Measurements from ENCODE around the gene SHANK3. TPM values are rescaled to one million over a fixed set of nuclear protein-coding genes. Genes with fewer than 3 reads are reported as not detected.

The SHANK3 gene
- total and polyA plus RNA-seq, 2 donors (not counting 1 experiment from before 2014, with no cell fraction given), result not detected

- WGBS (ENCODE audit: insufficient coverage), result 85% methylated on average over 8 of the region's 9 CpGs
- Mint-ChIP-seq H3K9me3 (ENCODE audit: insufficient read depth) (peaks cover 4% of the 10 kb centered on the region), H3K27me3 (peaks cover 18% of the 10 kb centered on the region), H3K27ac (no peak overlapping the region), H3K4me1 (no peaks in the 10 kb centered on the region), H3K4me3 (no peak overlapping the region)
- intact Hi-C loops (cut with micrococcal nuclease), result no loop called here
- H3K79me2 ChIP-seq (ENCODE audit: control insufficient read depth, insufficient read depth, low read length), result no peaks in the 10 kb centered on the region
- no peak overlapping the region for H3K4me2 ChIP-seq (replicated peaks; ENCODE audit: low read depth, low read length, poor library complexity, severe bottlenecking)
- TF ChIP-seq CTCF (IDR thresholded peaks at IDR 0.05) (no peak), EZH2 (IDR thresholded peaks at IDR 0.05; ENCODE audit: borderline replicate concordance, insufficient read depth, low read depth, low read length, poor library complexity, severe bottlenecking) (no peak)
- CTCF ChIA-PET, result no interaction called here
- ATAC-seq (ENCODE audit: low read depth) (no peak), DNase-seq (no peak)
- no peak overlapping the region for H3K9ac ChIP-seq (ENCODE audit: low read length)
- no peak overlapping the region for H3K4me3 ChIP-seq (ENCODE audit: control extremely low read depth in 1 of 5, extremely low read depth in 1 of 5, insufficient read depth in 1 of 5, low read depth in 2 of 5, low read length in 4 of 5)
- no peak overlapping the region for H2AFZ ChIP-seq (ENCODE audit: insufficient read depth, low read depth, low read length, poor library complexity, severe bottlenecking)
- H3K27ac ChIP-seq (ENCODE audit: low read length in 2 of 2), result no peak overlapping the region
- no peaks in the 10 kb centered on the region for H3K4me1 ChIP-seq (ENCODE audit: control insufficient read depth in 2 of 2, insufficient read depth in 2 of 2, low read length in 2 of 2)
- POLR2A ChIA-PET, result no interaction called here
- no peaks in the 10 kb centered on the region for H4K20me1 ChIP-seq (ENCODE audit: control insufficient read depth, insufficient read depth, low read length, poor library complexity, severe bottlenecking)
- no peaks in the 10 kb centered on the region for H3K36me3 ChIP-seq (replicated peaks in 1 of 2; ENCODE audit: control extremely low read depth in 1 of 2, control insufficient read depth in 1 of 2, extremely low read depth in 1 of 2, insufficient read depth in 2 of 2, low read length in 1 of 2)
- no peaks in the 10 kb centered on the region for H3K27me3 ChIP-seq (replicated peaks in 1 of 4; ENCODE audit: control extremely low read depth in 1 of 4, control insufficient read depth in 3 of 4, insufficient read depth in 4 of 4, low read length in 3 of 4)
- H3K9me3 ChIP-seq (ENCODE audit: control extremely low read depth in 1 of 3, control insufficient read depth in 2 of 3, insufficient read depth in 1 of 3, low read length in 2 of 3), result peaks cover 0 to 4% (median 0%) of the 10 kb centered on the region in 3 donors
These were observed 42.6 kb downstream of the SHANK3 start for GRCh38 chr22:50715250-50715649.

- Histone ChIP-seq H3K27ac (ENCODE audit: low read length in 2 of 2) (no peak overlapping the region), H3K4me2 (replicated peaks; ENCODE audit: low read depth, low read length, poor library complexity, severe bottlenecking) (no peak overlapping the region), H3K27me3 (replicated peaks in 1 of 4; ENCODE audit: control extremely low read depth in 1 of 4, control insufficient read depth in 3 of 4, insufficient read depth in 4 of 4, low read length in 3 of 4) (no peaks in the 10 kb centered on the region), H3K4me1 (ENCODE audit: control insufficient read depth in 2 of 2, insufficient read depth in 2 of 2, low read length in 2 of 2) (no peaks in the 10 kb centered on the region), H3K36me3 (replicated peaks in 1 of 2; ENCODE audit: control extremely low read depth in 1 of 2, control insufficient read depth in 1 of 2, extremely low read depth in 1 of 2, insufficient read depth in 2 of 2, low read length in 1 of 2) (no peaks in the 10 kb centered on the region), H2AFZ (ENCODE audit: insufficient read depth, low read depth, low read length, poor library complexity, severe bottlenecking) (no peak overlapping the region), H3K9ac (ENCODE audit: low read length) (no peak overlapping the region), H3K4me3 (ENCODE audit: control extremely low read depth in 1 of 5, extremely low read depth in 1 of 5, insufficient read depth in 1 of 5, low read depth in 2 of 5, low read length in 4 of 5) (no peak overlapping the region), H4K20me1 (ENCODE audit: control insufficient read depth, insufficient read depth, low read length, poor library complexity, severe bottlenecking) (no peaks in the 10 kb centered on the region), H3K79me2 (ENCODE audit: control insufficient read depth, insufficient read depth, low read length) (no peaks in the 10 kb centered on the region), H3K9me3 (ENCODE audit: control extremely low read depth in 1 of 3, control insufficient read depth in 2 of 3, insufficient read depth in 1 of 3, low read length in 2 of 3) (peaks cover 0 to 4% (median 0%) of the 10 kb centered on the region in 3 donors)
- 89% methylated on average over 4 of the region's 7 CpGs for WGBS (ENCODE audit: insufficient coverage)
- intact Hi-C loops (cut with micrococcal nuclease), result no loop called here
- Mint-ChIP-seq H3K27me3 (peaks cover 16% of the 10 kb centered on the region), H3K27ac (no peak overlapping the region), H3K4me3 (no peak overlapping the region), H3K4me1 (no peaks in the 10 kb centered on the region), H3K9me3 (ENCODE audit: insufficient read depth) (peaks cover 2% of the 10 kb centered on the region)
- ChIA-PET POLR2A (no interaction called here), CTCF (no interaction called here)
- ATAC-seq (ENCODE audit: low read depth), result no peak
- TF ChIP-seq CTCF (IDR thresholded peaks at IDR 0.05) (no peak), EZH2 (IDR thresholded peaks at IDR 0.05; ENCODE audit: borderline replicate concordance, insufficient read depth, low read depth, low read length, poor library complexity, severe bottlenecking) (no peak)
- DNase-seq, result no peak
These were observed 43.2 kb downstream of the SHANK3 start for GRCh38 chr22:50715776-50716175.
